HepG2 (cell line): Measurements from ENCODE around the gene GLRA1. TPM values are rescaled to one million over a fixed set of nuclear protein-coding genes. Genes with fewer than 3 reads are reported as not detected.

Source experiments
- CHCHD3 ChIP-seq: sonication (generic); formaldehyde crosslinking; IDR thresholded peaks from 2 replicates; pipeline ENCODE4 v1.8.0; 2022; ENCODE audit warnings: mild to moderate bottlenecking, missing genetic modification reagents, moderate library complexity
- MAX ChIP-seq: IDR thresholded peaks from 2 replicates; pipeline ENCODE4 v1.6.1; 2012; ENCODE audit warnings: inconsistent platforms
- NFIB ChIP-seq: sonication (generic); formaldehyde crosslinking; IDR thresholded peaks from 2 replicates; pipeline ENCODE4 v1.9.0; 2021; ENCODE audit warnings: missing genetic modification reagents, mild to moderate bottlenecking, borderline replicate concordance
- NFRKB ChIP-seq: fragments of 450-650 bp; IDR thresholded peaks from 2 replicates; pipeline ENCODE4 v1.6.1; 2017
- SIN3A ChIP-seq: IDR thresholded peaks from 2 replicates; pipeline ENCODE4 v1.6.1; 2011; ENCODE audit warnings: low read depth, mild to moderate bottlenecking, control low read depth, low read length, borderline replicate concordance
- SNRNP70 ChIP-seq: fragments of 200-400 bp; formaldehyde crosslinking; IDR thresholded peaks from 2 replicates; pipeline ENCODE4 v1.6.1; 2017; ENCODE audit warnings: mild to moderate bottlenecking, low read depth, low read length, moderate library complexity
- SOX6 ChIP-seq, 2 experiments: fragments of 450-650 bp in 1 of 2; sonication (generic) in 1 of 2; formaldehyde crosslinking in 1 of 2; IDR thresholded peaks; 2 replicates each; pipeline versions ENCODE4 v1.4.0 to v1.6.1; 2017 to 2020; ENCODE audit warnings: antibody characterized with exemption in 1 of 2, mild to moderate bottlenecking in 1 of 2, missing genetic modification reagents in 1 of 2
- SP4 ChIP-seq: sonication (generic); formaldehyde crosslinking; IDR thresholded peaks from 2 replicates; pipeline ENCODE4 v1.8.1; 2023; ENCODE audit warnings: mild to moderate bottlenecking, missing genetic modification reagents
- TBP ChIP-seq: sonication (generic); formaldehyde crosslinking; IDR thresholded peaks from 2 replicates; pipeline ENCODE4 v1.5.0; 2020; ENCODE audit warnings: missing genetic modification reagents
- U2AF1 ChIP-seq: fragments of 200-400 bp; formaldehyde crosslinking; optimal IDR thresholded peaks from 2 replicates; pipeline ENCODE3; 2017; ENCODE audit warnings: mild to moderate bottlenecking, low read depth, low read length
- ZHX2 ChIP-seq, 2 experiments: sonication (generic) in 1 of 2; formaldehyde crosslinking in 1 of 2; IDR thresholded peaks; 2 replicates each; pipeline versions ENCODE4 v1.6.1 to v1.9.0; 2014 to 2022; ENCODE audit warnings: antibody characterized with exemption in 1 of 2, borderline replicate concordance in 1 of 2, inconsistent platforms in 1 of 2, low read depth in 1 of 2, missing genetic modification reagents in 1 of 2
- ZNF296 ChIP-seq: sonication (generic); formaldehyde crosslinking; conservative IDR thresholded peaks from 2 replicates; pipeline ENCODE4 v1.5.0; 2020; ENCODE audit warnings: mild to moderate bottlenecking, missing genetic modification reagents
- ZNF33A ChIP-seq: sonication (generic); formaldehyde crosslinking; IDR thresholded peaks from 2 replicates; pipeline ENCODE4 v1.5.1; 2020; ENCODE audit warnings: missing genetic modification reagents, mild to moderate bottlenecking, moderate library complexity, borderline replicate concordance
- ZNF639 ChIP-seq: conservative IDR thresholded peaks from 2 replicates; pipeline ENCODE4 v1.6.1; 2018; ENCODE audit warnings: missing genetic modification reagents
- ZNF644 ChIP-seq: IDR thresholded peaks from 2 replicates; pipeline ENCODE4 v1.6.1; 2016; ENCODE audit warnings: low read depth
- ZNF678 ChIP-seq: sonication (generic); formaldehyde crosslinking; IDR thresholded peaks from 2 replicates; pipeline ENCODE4 v1.4.0; 2020; ENCODE audit warnings: mild to moderate bottlenecking, missing genetic modification reagents
- ZNF691 ChIP-seq: sonication (generic); formaldehyde crosslinking; IDR thresholded peaks from 2 replicates; pipeline ENCODE4 v1.4.0; 2020; ENCODE audit warnings: missing genetic modification reagents, low read depth, mild to moderate bottlenecking, borderline replicate concordance
- ZNF703 ChIP-seq: sonication (generic); formaldehyde crosslinking; IDR thresholded peaks from 2 replicates; pipeline ENCODE4 v1.5.1; 2020; ENCODE audit warnings: missing genetic modification reagents, mild to moderate bottlenecking, moderate library complexity, borderline replicate concordance
- ZNF780A ChIP-seq: sonication (generic); formaldehyde crosslinking; IDR thresholded peaks from 2 replicates; pipeline ENCODE4 v1.8.0; 2022; ENCODE audit warnings: mild to moderate bottlenecking, missing genetic modification reagents, moderate library complexity
- polyA plus RNA-seq, 8 experiments: library from polyadenylated mRNA; depleted of rRNA in 3 of 8; stranded (reverse) in 7 of 8; unstranded in 1 of 8; fragments of >200 nt; fragmentation: Illumina TruSeq in 4 of 8; extraction: Trizol in 4 of 8; gene quantifications; 2 replicates each; pipeline versions ENCODE4 v1.2.1 to v1.2.3, GENCODE V29; 2011 to 2016; ENCODE audit warnings: low read depth in 4 of 8, missing spikeins in 1 of 8, mixed read lengths in 1 of 8; ENCODE audit not compliant: insufficient read depth in 1 of 8
- total RNA-seq, 5 experiments: library from RNA; depleted of rRNA; stranded (reverse); fragments of >200 nt; fragmentation: Illumina TruSeq; extraction: Trizol; gene quantifications; 2 replicates each; pipeline ENCODE4 v1.2.3, GENCODE V29; 2016; ENCODE audit warnings: low read depth in 1 of 5

The GLRA1 gene
- total and polyA plus RNA-seq, 2 of the 13 experiments (the other 11 are each of a cell fraction or from before 2014, with no cell fraction given): not detected

GRCh38 chr5:151924564-151925301, at the start of gene GLRA1 (continued):
- TF ChIP-seq ZNF33A (CRISPR knock-in tag) (peak; percentile 94), ZNF639 (peak; percentile 98), U2AF1 (no peak), ZNF678 (CRISPR knock-in tag) (peak; percentile 100), ZNF296 (CRISPR knock-in tag) (peak; percentile 99), NFIB (CRISPR knock-in tag) (0 out of 2 replicates have a peak, but pooled peaks have one; percentile 77), SIN3A (peak; percentile 81), MAX (0 out of 2 replicates have a peak, but pooled peaks have one; percentile 25), ZNF644 (CRISPR knock-in tag) (peak; percentile 95), ZNF780A (CRISPR knock-in tag) (peak; percentile 99), CHCHD3 (CRISPR knock-in tag) (peak; percentile 98), ZNF691 (CRISPR knock-in tag) (peak; percentile 94), SP4 (CRISPR knock-in tag) (peak; percentile 94), SOX6 (IDR thresholded peaks at IDR 0.05) (no peak), SOX6 (CRISPR knock-in tag; IDR thresholded peaks at IDR 0.05) (peak; percentile 66), ZNF703 (peak; percentile 88; the same call in 1 of the 2 replicates), TBP (CRISPR knock-in tag) (no peak), SNRNP70 (no peak), ZHX2 (IDR thresholded peaks at IDR 0.05; ENCODE audit: low read depth) (no peak), ZHX2 (CRISPR knock-in tag; IDR thresholded peaks at IDR 0.05; ENCODE audit: borderline replicate concordance) (peak; percentile 100), NFRKB (no peak)
